Measurements from ENCODE around the gene KCTD21.

Gene KCTD21

DNA sequence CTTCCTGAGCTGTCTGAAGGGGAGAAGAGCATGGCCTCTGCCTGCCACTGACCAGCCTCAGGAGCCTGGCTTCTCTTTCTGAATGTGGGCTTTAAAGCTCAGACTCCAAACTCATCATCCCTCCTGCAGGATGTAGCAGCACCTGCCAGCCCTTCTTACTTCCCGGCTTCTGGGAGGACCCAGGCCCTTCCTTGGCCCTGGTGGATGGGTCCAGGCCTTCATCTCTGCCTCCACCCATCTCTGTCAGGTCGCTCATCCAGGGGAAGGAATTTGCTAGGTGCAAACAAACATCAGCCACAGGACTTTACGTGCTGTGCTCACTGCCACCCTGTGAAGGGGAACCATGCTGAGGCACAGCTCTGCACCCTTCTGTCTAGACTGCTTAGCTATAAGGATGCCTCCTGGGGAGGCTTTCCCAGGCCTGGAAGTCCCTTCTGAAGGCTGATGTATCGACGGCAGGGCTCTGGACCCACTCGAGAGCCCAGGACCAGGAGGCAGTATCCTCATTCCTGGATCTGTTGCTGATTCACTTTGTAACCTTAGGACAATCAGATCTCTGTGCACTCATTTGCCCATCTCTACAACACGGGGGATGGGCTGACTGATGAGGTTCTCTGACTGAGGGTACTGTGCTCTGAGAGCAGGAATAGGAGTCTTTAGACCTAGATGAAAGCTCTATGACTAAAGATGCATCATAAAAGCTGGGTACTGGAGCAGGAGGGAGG, 31.2 kb upstream of the KCTD21 start:
- no peak for DNase-seq (ENCODE audit: low read depth in 1 of 2, low spot score in 1 of 2)

GRCh38 chr11:78218707-78219492, 30.5 kb upstream of the KCTD21 start:
- no peak for DNase-seq (ENCODE audit: low read depth in 1 of 2, low spot score in 1 of 2)

- no peak for DNase-seq (ENCODE audit: low read depth in 1 of 2, low spot score in 1 of 2)
Measured at GRCh38 chr11:78217650-78218541, 29.5 kb upstream of the KCTD21 start.

DNA sequence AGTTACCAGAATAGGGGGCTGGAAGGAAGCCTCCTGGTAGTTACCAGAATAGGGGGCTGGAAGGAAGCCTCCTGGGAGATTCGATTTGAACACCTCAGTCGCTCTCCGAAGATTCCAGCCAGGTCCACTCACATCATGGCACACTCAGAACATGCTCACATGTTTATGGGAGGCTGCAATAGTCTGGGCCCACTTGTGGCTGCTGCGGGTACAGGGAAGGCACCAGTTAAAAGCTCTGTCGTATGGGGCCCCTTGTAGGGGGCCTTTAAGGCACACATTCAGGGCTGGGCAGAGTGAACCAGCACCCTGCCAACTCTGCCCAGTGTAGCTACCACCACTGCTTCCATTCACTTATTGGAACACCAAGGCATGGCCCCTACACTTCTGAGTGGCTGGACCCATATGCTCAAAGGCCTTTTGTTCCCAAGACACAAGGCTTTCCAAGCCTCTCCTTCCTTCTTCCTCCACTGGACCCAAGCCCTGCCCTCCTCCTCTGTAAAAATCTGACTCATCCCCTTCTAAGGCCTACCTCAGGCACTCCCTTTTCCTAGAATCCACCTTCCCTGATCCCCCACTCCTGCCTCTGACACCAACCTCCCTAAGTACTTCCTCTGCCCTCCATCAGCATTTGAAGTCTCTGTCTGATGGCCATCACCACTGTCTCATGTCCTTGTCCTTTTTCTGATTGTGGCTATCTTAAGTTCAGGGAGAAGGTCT, 28.3 kb upstream of the KCTD21 start:
- DNase-seq (ENCODE audit: low read depth in 1 of 2, low spot score in 1 of 2): no peak

- DNase-seq (ENCODE audit: low read depth in 1 of 2, low spot score in 1 of 2): no peak
Measured at GRCh38 chr11:78216021-78216420, 27.6 kb upstream of the KCTD21 start.

DNA sequence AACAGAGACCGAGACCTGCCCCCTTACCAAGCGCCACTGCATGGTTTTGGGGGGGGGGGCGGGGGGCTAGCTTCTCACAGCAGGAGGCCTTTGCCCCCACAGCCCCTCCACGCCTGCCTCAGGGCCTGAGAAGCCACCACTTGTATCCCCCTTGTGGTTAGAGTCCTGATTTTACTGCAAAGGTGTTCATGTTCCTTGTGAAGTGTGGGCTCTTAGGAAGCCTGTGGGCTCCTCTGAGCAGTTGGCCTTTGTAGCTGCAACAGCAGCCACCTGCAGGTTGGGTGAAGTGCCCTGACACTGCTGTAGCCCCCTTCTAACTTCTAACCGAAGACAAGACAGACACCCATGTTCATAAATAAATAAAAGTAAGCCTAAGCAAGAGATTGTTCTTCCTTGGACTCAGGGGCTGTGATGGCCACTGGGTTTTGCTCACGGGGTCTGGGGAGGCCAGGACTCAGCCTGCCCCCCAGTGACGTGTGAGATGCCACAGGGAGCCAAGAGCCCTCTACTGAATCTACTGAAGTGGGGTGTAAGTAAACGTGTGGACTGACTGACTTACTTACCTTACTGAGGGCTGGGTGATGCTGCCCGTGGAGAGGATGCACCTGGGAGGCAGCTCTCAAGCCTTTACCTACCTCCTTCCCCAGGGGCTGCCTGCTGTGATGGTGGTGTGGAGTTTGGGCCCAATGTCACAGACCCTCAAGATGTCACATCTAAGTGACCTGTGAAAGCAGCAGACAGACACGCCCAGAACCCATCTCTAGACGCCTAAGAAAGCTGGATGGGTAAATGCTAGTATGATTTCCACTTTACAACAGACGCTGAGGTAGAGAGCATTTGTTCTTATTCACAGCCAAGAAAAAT, 26.1 kb upstream of the KCTD21 start:
- no peak for DNase-seq (ENCODE audit: low read depth in 1 of 2, low spot score in 1 of 2)

- DNase-seq (ENCODE audit: low read depth in 1 of 2, low spot score in 1 of 2): no peak
Measured at GRCh38 chr11:78213526-78214330, 25.3 kb upstream of the KCTD21 start.

GRCh38 chr11:78212586-78213371, 24.4 kb upstream of the KCTD21 start:
- no peak for DNase-seq (ENCODE audit: low read depth in 1 of 2, low spot score in 1 of 2)

GRCh38 chr11:78211565-78211964, 23.1 kb upstream of the KCTD21 start:
- no peak for DNase-seq (ENCODE audit: low read depth in 1 of 2, low spot score in 1 of 2)

DNA sequence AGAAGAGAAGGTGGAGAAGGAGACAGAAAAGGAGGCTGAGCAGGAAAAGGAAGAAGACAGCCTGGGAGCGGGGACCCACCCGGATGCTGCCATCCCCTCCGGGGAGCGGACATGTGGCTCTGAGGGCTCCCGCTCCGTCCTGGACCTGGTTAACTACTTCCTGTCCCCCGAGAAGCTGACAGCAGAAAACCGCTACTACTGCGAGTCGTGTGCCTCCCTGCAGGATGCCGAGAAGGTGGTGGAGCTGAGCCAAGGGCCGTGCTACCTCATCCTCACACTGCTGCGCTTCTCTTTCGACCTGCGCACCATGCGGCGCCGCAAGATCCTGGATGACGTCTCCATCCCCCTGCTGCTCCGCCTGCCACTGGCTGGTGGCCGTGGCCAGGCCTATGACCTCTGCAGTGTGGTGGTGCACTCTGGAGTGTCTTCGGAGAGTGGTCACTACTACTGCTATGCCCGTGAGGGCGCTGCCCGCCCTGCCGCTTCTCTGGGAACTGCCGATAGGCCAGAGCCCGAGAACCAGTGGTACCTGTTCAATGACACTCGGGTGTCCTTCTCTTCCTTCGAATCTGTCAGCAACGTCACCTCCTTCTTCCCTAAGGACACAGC, 21.7 kb upstream of the KCTD21 start:
- no peak for DNase-seq (ENCODE audit: low read depth in 1 of 2, low spot score in 1 of 2)

DNA sequence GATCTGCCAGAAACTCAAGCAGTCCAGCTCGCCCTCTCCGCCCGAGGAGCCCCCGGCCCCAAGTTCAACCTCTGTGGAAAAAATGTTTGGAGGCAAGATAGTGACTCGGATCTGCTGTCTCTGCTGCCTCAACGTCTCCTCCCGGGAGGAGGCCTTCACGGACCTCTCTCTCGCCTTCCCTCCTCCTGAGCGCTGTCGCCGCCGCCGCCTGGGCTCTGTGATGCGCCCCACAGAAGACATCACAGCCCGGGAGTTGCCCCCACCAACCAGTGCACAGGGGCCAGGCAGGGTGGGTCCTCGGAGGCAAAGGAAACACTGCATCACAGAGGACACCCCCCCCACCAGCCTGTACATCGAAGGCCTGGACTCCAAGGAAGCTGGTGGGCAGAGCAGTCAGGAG, 21.1 kb upstream of the KCTD21 start:
- no peak for DNase-seq (ENCODE audit: low read depth in 1 of 2, low spot score in 1 of 2)

- DNase-seq (ENCODE audit: low read depth in 1 of 2, low spot score in 1 of 2): no peak
Measured at GRCh38 chr11:78208257-78209165, 20.1 kb upstream of the KCTD21 start.

DNA sequence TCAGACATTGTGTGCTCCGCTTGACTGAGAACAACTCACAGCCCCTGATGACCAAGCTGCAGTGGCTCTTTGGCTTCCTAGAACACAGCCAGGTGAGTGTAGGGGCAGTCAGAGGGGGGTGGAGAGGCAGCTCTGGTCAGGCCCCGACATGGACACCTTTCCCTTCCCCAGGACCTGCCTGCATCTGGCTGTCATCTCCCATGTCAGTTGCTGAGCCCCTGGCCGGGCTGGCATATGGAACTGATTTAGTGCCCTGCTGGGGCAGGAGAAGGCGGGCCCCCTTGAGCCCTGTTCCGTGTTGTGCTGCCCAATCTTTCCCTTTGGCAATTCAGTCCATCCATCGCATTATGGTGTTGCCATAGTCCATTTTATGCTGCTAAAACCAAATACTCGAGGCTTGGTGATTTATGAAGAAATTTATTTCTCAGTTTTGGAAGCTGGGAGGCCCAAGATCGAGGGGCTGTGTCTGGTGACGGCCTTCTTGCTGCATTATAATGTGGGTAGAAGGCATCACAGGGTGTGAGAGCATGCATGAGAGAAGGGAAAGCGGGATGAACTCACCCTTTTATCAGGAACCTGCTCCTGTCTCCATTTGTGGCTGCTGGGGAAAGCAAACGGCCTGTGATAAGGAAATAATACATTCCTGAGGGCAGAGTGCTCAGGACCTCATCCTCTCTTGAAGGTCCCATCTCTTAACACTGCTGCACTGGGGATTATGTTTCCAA, 19.3 kb upstream of the KCTD21 start:
- no peak for DNase-seq (ENCODE audit: low read depth in 1 of 2, low spot score in 1 of 2)

GRCh38 chr11:78205691-78206090, 17.3 kb upstream of the KCTD21 start:
- DNase-seq (ENCODE audit: low read depth in 1 of 2, low spot score in 1 of 2): no peak

DNA sequence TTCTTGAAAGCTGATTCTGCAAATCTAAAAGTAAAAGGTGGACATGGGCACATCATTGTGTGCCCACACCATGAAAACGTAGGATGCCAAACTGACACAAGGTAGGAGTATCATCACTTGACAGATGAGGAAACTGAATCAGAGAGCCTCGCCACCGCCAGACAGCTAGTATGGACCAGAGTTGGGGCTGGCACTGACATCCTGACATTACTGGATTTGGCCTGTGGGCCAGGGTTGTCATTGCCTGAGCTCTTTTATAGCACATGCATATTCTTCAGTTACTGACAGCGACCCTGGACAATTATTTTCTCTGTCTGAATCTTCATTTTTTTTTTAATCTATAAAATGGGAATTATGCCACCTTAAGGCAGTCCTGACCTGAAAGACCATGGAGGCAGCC, 16.8 kb upstream of the KCTD21 start:
- no peak for DNase-seq (ENCODE audit: low read depth in 1 of 2, low spot score in 1 of 2)

- DNase-seq (ENCODE audit: low read depth in 1 of 2, low spot score in 1 of 2): no peak
Measured at GRCh38 chr11:78203184-78203583, 14.8 kb upstream of the KCTD21 start.

Measured in activated T-helper 1 cell treated with anti-CD3 and anti-CD28 coated beads, Interleukin-2, amount 50 U/mL, for 16 hours (primary cell).